Dermis microvascular lymphatic vessel endothelial cell (primary cell): ENCODE data around the gene GMPS. TPM values are rescaled to one million over a fixed set of nuclear protein-coding genes. Genes with fewer than 3 reads are reported as not detected.
"Not testable (repeated sequence)": the region's sequence is repeated elsewhere in the genome, so short reads cannot be mapped to it uniquely, and the experiment has no call there.

Experiments used
- DNase-seq, 2 donors: peaks; one replicate each; pipeline versions ENCODE4 v3.0.0 to v3.0.0-alpha.2; 2010; ENCODE audit warnings: low read depth in 2 of 2
- total RNA-seq: library from RNA; depleted of rRNA; stranded (reverse); fragments of >200 nt; gene quantifications from 2 replicates; pipeline ENCODE4 v1.2.1, GENCODE V29; 2014

The GMPS gene
- total RNA-seq: 11.0 and 13.5 TPM in 2 replicates

GRCh38 chr3:155870133-155870944 is at the start of gene GMPS:
TSS of gene GMPS (plus strand) at chr3:155870650. CDS start at chr3:155870871, 221 bp downstream.
- peak; percentile 74 to 94 for DNase-seq

GRCh38 chr3:155828490-155829098 is 41.9 kb upstream of the GMPS start:
- not testable (repeated sequence) for DNase-seq

DNA sequence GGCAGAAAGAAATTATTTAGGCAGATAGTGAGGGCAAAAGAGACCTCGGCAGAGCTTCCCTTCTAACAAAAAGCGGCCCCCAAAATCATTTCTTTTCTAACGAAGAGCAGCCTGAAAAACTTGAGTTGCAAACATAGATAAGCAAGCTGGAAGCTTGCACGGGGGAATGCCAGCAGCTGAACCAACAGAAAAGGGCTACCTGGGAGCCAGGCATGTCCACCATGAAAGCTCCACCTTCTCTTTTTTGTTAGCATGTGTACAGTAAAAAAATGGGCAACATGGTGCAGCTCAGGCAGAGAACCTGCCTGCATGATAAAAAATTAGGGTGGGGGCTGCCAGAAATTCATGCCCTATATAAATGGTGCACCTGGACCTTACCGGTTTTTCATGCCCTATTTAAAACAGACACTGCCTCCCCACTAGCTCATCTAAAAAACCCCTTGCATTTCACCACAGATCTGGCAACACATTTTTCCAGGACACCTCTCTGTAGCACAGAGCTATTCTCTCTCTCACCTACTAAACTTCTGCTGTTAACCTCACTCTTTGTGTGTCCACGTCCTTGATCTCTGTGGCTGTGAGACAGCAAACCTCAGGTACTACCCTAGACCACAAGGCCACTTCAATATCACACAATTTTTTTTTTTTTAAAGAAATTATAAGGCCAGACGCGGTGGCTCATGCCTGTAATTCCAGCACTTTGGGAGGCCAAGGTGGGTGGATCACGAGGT is 34.9 kb upstream of the GMPS start:
- DNase-seq: no peak

GRCh38 chr3:155843569-155843968 is 26.9 kb upstream of the GMPS start:
- DNase-seq: no peak

GRCh38 chr3:155846119-155846518 is 24.3 kb upstream of the GMPS start:
- no peak for DNase-seq

- no peak for DNase-seq
Observed at GRCh38 chr3:155847993-155848392, 22.5 kb upstream of the GMPS start.

- not testable (repeated sequence) for DNase-seq
Observed at GRCh38 chr3:155849404-155849803, 21.0 kb upstream of the GMPS start.

DNA sequence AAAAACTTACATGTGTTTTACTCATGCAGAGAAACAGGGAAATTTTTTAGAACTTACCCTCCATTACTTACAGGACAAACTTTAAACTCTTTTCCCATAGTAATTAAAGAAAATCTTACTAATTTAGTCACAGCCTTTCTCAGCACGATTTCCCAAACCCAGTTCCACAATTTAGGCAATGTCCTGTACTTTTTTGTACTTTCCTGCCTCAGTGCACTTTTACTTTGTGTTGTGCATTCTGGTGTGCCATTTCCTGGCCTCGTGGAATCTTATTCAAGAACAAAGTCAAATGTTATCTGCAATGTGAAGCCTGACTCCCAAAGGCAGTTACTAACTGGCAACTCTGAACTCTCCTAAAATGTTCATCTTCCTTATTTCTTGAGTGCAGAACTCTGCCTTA is 18.1 kb upstream of the GMPS start:
- DNase-seq: peak in 1 of 2 donors; percentile 10

DNA sequence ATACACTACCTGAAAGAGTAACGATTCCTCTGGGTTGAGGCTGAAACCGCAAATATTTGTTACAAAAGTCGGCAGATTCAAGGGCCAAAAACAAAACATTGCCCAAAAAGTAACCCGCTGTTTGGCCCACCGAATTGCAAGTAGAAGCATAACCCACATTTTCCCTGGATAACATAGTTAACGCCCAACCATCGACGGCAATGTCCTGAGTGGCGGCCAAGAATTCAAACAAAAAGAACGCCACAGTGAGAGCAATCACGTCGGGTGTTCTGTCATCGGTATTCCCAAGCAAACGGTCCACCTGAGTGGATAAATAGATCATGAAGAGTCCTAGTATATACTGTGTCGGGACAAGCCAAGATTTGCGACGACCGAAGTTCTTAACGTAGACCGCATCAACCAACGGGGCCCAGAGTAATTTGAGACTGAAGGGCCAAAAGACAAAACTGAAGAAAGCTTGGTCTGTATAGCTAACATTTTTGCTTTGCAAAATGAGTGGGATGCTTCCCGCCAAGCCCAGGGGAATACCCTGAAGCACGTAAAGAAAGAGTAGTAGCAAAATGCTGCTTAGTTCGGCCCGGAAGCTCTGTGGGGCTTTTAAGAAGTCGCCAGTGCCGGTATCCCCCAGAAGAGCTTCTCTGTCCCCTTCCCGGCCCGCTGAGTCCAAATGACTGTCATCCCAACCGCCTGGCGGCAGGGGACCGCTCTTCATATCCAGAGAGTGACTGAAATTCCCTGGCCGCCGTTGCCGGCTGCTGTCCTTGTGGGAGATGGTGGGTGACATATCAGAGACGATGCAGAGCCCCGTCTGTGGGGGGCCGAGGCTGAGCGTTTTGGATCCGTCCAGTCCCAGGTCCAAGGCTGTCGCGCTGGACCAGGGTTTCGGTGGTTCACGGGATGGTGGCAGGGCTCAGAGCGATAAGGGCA is 17.0 kb upstream of the GMPS start:
- peak in 1 of 2 donors; percentile 48 for DNase-seq

- peak; percentile 99 to 100 for DNase-seq
Observed at GRCh38 chr3:155854141-155854940, 16.1 kb upstream of the GMPS start, which contains the start of gene SLC33A1. TSS of gene SLC33A1 (minus strand) at chr3:155854427. CDS start at chr3:155853997, 430 bp downstream.

DNA sequence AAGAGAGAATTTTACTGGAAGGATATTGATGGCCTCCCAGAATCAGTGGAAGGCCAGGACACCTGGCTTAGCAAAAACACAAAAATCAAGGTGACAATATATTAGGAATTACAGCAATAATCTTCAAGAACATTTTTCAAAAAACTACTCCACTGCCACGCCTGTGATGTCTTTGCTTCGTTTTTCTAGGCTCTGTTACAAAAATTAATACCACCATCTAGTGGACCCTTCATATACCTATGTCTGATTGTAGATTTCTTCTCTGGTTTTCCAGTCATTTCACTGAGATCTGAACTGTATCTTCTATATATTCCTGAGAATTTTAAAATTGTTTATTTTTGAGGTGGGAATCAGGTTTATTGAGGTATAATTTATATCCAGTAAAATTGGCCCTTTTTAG is 10.6 kb upstream of the GMPS start:
- DNase-seq: peak in 1 of 2 donors; percentile 28

GRCh38 chr3:155860424-155860823 is 10.0 kb upstream of the GMPS start:
- not testable (repeated sequence) for DNase-seq

GRCh38 chr3:155861476-155862183 is 8.8 kb upstream of the GMPS start:
- DNase-seq: no peak

GRCh38 chr3:155862290-155862982 is 8.0 kb upstream of the GMPS start:
- DNase-seq: peak in 1 of 2 donors; percentile 51

GRCh38 chr3:155863072-155863784 is 7.2 kb upstream of the GMPS start:
- no peak for DNase-seq

GRCh38 chr3:155869691-155870090 is 759 bp upstream of the GMPS start:
- DNase-seq: no peak

DNA sequence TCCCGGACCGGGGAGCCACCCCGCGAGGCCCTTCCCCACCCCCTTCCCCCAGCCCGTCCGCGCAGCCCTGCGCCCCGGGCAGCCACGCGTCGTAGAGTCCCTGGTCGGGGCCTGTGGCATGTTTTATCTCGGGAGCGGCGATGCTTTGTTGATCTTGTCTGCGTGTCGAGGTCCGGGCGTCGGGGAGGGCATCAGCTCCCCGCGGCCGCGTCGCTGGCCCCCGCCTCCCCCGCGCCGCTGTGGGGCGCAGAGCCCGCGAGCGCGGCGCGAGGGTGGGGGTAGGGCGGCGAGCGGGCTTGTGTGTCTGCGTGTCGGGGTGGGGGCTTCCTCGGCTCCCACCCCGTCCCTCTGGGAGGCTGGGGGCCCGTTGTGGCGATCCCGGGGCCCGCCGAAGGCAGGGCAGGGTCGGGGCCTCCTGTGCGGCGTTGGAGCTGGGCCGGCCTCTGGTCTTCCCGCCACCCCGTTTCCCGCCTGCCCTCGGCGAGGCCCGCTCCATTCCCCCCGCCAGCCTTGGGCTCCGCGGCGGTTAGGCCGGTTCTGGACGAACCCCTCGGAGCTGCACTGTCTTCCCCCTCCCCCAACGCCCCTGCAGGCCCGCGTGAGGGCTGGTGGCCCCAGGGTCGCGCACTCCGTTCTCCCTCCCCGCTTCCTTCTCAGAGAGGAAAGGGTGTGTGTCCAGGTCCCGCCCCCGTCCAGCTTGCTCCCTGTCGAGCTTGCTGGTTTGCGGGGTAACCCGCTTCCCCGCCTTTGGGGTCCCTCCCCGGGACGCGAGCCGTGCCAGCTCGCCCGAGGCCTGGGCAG is 695 bp downstream of the GMPS start:
- DNase-seq: peak in 1 of 2 donors; percentile 63
